ENCODE measurements around the gene ZNF516. TPM values are rescaled to one million over a fixed set of nuclear protein-coding genes. Genes with fewer than 3 reads are reported as not detected.

ZNF516 gene
- total and polyA plus RNA-seq, 2 of the 13 experiments (the other 11 are each of a cell fraction or from before 2014, with no cell fraction given), result 16.6 to 18.7 TPM

DNA sequence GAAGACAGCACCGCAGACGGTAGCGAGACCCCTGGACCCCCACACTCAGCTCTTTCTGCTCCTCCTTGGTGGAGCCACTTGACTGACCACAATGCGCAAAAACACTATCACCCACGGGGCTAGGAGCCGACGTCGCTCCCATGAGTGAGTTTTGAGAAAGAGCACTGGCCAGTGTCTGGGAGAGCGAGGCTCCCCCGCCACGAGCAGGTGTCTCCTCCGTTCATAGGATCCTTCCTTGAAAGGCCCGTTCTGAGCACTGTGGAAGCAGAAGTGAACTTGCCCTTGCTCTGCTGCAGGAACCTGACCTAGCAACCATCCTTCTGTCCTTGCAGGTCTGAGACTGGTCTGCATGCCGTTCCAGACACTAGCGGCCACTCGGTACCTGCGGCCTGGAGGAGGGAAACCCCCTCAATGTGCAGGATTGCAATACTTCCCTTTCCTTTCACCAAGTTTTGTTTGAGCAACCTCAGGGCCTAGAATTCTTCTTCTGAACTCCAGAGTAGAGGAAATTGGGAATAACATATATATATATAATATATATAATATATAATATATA is 12.9 kb upstream of the ZNF516 start (continued):
- TF ChIP-seq, protein P1, sequence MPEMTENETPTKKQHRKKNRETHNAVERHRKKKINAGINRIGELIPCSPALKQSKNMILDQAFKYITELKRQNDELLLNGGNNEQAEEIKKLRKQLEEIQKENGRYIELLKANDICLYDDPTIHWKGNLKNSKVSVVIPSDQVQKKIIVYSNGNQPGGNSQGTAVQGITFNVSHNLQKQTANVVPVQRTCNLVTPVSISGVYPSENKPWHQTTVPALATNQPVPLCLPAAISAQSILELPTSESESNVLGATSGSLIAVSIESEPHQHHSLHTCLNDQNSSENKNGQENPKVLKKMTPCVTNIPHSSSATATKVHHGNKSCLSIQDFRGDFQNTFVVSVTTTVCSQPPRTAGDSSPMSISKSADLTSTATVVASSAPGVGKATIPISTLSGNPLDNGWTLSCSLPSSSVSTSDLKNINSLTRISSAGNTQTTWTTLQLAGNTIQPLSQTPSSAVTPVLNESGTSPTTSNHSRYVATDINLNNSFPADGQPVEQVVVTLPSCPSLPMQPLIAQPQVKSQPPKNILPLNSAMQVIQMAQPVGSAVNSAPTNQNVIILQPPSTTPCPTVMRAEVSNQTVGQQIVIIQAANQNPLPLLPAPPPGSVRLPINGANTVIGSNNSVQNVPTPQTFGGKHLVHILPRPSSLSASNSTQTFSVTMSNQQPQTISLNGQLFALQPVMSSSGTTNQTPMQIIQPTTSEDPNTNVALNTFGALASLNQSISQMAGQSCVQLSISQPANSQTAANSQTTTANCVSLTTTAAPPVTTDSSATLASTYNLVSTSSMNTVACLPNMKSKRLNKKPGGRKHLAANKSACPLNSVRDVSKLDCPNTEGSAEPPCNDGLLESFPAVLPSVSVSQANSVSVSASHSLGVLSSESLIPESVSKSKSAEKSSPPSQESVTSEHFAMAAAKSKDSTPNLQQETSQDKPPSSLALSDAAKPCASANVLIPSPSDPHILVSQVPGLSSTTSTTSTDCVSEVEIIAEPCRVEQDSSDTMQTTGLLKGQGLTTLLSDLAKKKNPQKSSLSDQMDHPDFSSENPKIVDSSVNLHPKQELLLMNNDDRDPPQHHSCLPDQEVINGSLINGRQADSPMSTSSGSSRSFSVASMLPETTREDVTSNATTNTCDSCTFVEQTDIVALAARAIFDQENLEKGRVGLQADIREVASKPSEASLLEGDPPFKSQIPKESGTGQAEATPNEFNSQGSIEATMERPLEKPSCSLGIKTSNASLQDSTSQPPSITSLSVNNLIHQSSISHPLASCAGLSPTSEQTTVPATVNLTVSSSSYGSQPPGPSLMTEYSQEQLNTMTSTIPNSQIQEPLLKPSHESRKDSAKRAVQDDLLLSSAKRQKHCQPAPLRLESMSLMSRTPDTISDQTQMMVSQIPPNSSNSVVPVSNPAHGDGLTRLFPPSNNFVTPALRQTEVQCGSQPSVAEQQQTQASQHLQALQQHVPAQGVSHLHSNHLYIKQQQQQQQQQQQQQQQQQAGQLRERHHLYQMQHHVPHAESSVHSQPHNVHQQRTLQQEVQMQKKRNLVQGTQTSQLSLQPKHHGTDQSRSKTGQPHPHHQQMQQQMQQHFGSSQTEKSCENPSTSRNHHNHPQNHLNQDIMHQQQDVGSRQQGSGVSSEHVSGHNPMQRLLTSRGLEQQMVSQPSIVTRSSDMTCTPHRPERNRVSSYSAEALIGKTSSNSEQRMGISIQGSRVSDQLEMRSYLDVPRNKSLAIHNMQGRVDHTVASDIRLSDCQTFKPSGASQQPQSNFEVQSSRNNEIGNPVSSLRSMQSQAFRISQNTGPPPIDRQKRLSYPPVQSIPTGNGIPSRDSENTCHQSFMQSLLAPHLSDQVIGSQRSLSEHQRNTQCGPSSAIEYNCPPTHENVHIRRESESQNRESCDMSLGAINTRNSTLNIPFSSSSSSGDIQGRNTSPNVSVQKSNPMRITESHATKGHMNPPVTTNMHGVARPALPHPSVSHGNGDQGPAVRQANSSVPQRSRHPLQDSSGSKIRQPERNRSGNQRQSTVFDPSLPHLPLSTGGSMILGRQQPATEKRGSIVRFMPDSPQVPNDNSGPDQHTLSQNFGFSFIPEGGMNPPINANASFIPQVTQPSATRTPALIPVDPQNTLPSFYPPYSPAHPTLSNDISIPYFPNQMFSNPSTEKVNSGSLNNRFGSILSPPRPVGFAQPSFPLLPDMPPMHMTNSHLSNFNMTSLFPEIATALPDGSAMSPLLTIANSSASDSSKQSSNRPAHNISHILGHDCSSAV (CRISPR knock-in tag; IDR thresholded peaks at IDR 0.05; ENCODE audit: borderline replicate concordance), result no peak
- TF ChIP-seq TEAD3 (CRISPR knock-in tag; optimal IDR thresholded peaks at IDR 0.05; ENCODE audit: borderline replicate concordance) (no peak), ZNF510 (CRISPR knock-in tag; IDR thresholded peaks at IDR 0.05; ENCODE audit: low read depth) (no peak), XRCC5 (optimal IDR thresholded peaks at IDR 0.05; ENCODE audit: low read length) (no peak)
